Measurements from ENCODE around the gene USP15. TPM values are rescaled to one million over a fixed set of nuclear protein-coding genes. Genes with fewer than 3 reads are reported as not detected.

The USP15 gene
- total and polyA plus RNA-seq, 2 of the 8 experiments (the other 6 are each of a cell fraction or from before 2014, with no cell fraction given), result 12.7 to 38.6 TPM

DNA sequence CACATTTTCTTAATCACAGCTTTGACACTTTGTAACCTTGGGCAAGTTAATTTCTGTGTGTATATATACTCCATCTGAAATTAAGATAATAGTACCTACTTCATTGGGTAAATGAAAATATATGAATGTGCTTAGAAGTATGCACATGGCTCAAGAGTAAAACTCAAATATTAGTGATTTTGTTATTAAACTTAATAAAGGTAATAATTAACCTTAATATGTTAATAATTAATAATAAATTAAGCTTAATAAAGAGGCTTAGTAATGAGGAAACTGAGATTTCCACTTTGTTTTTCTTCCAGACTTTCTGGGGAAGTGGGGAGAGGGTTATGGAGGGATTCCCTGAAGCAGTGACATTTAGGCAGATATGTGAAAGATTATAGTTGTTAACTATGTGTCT lies 19.8 kb downstream of the USP15 start:
- H2BK20ac ChIP-seq (ENCODE audit: low read length), result no peak overlapping the region
- no peak overlapping the region for H3K9ac ChIP-seq (replicated peaks in 1 of 4; ENCODE audit: extremely low read depth in 1 of 4, low read depth in 3 of 4, low read length in 3 of 4)
- POLR2A ChIA-PET (ENCODE audit: partially characterized antibody), result no interaction called here
- no peak overlapping the region for H3K18ac ChIP-seq (ENCODE audit: extremely low read depth, low read length)
- H3K27ac ChIP-seq (ENCODE audit: low read depth, low read length), result no peak overlapping the region
- no peak overlapping the region for H4K5ac ChIP-seq (ENCODE audit: insufficient read length, low read depth, low read length)
- no peak overlapping the region for H2BK120ac ChIP-seq (replicated peaks; ENCODE audit: low read depth, low read length)
- H3K4ac ChIP-seq (replicated peaks; ENCODE audit: insufficient read length, low read depth, low read length), result no peak overlapping the region
- H4K8ac ChIP-seq (ENCODE audit: extremely low read depth, insufficient read depth, low read length), result no peak overlapping the region
- CTCF ChIA-PET (ENCODE audit: partially characterized antibody), result no interaction called here
- H4K91ac ChIP-seq (replicated peaks; ENCODE audit: insufficient read length, low read length), result no peak overlapping the region
- no peaks in the 10 kb centered on the region for H3K36me3 ChIP-seq (ENCODE audit: control insufficient read depth in 2 of 4, insufficient read depth in 4 of 4, low read length in 3 of 4)
- no peak overlapping the region for H2BK15ac ChIP-seq (ENCODE audit: low read length)
- no peak overlapping the region for H3K23ac ChIP-seq (ENCODE audit: insufficient read length)
- no peak for DNase-seq (ENCODE audit: low read depth in 1 of 2, low spot score in 2 of 2)
- no peaks in the 10 kb centered on the region for H3K27me3 ChIP-seq (replicated peaks in 1 of 4; ENCODE audit: control insufficient read depth in 3 of 4, extremely low read depth in 1 of 4, insufficient read depth in 3 of 4, low read length in 3 of 4)
- no peak overlapping the region for H3K14ac ChIP-seq (ENCODE audit: insufficient read length)
- H3K23me2 ChIP-seq (ENCODE audit: low read depth, low read length), result no peaks in the 10 kb centered on the region
- peaks cover 0 to 46% of the 10 kb centered on the region in 2 experiments; a peak in 2 of 4 replicates for H3K79me2 ChIP-seq (ENCODE audit: control insufficient read depth in 1 of 2, insufficient read depth in 2 of 2, low read length in 2 of 2)
- no peak overlapping the region for H2AK5ac ChIP-seq (ENCODE audit: low read depth, low read length)
- H2BK5ac ChIP-seq (ENCODE audit: low read depth, low read length), result no peak overlapping the region
- no peaks in the 10 kb centered on the region for H3K4me1 ChIP-seq (replicated peaks in 1 of 4; ENCODE audit: control insufficient read depth in 3 of 4, insufficient read depth in 4 of 4, low read length in 3 of 4)
- H3K56ac ChIP-seq (replicated peaks; ENCODE audit: insufficient read length, low read depth, low read length), result no peak overlapping the region
- no peaks in the 10 kb centered on the region for H3K9me3 ChIP-seq (ENCODE audit: insufficient read depth in 2 of 2, low read depth in 1 of 2, low read length in 1 of 2)
- FAIRE-seq, result no peak
- no peak overlapping the region for H2AFZ ChIP-seq (ENCODE audit: low read length)
- H4K20me1 ChIP-seq (replicated peaks in 1 of 2; ENCODE audit: control insufficient read depth in 1 of 2, insufficient read depth in 2 of 2, low read length in 2 of 2), result peaks cover 0 to 4% of the 10 kb centered on the region in 2 experiments
- H3K4me3 ChIP-seq (ENCODE audit: extremely low read depth in 1 of 4, insufficient read depth in 2 of 4, low read depth in 3 of 4, low read length in 4 of 4), result no peak overlapping the region
- no peak overlapping the region for H2BK12ac ChIP-seq (ENCODE audit: low read depth, low read length)
- no peak overlapping the region for H3K4me2 ChIP-seq (ENCODE audit: insufficient read depth in 1 of 2, low read depth in 2 of 2, low read length in 2 of 2)
- peaks cover 3% of the 10 kb centered on the region; the same call in 1 of the 2 replicates for H3K79me1 ChIP-seq (ENCODE audit: low read depth, low read length)
- TF ChIP-seq SP2 (IDR thresholded peaks at IDR 0.05; ENCODE audit: low read length) (no peak), YY1 (IDR thresholded peaks at IDR 0.05; ENCODE audit: low read depth, low read length) (no peak), CEBPB (IDR thresholded peaks at IDR 0.05; ENCODE audit: low read depth, low read length) (no peak), SIN3A (conservative IDR thresholded peaks at IDR 0.05 in 1 of 2, IDR thresholded peaks at IDR 0.05 in 1 of 2; ENCODE audit: low read depth in 1 of 2, low read length in 2 of 2) (no peak), CHD2 (IDR thresholded peaks at IDR 0.05; ENCODE audit: low read length) (no peak), HDAC6 (IDR thresholded peaks at IDR 0.05; ENCODE audit: low read depth, low read length) (no peak), BCL11A (IDR thresholded peaks at IDR 0.05; ENCODE audit: low read depth in 2 of 2, low read length in 2 of 2) (no peak), SIX5 (IDR thresholded peaks at IDR 0.05; ENCODE audit: low read depth, low read length) (no peak), NRF1 (IDR thresholded peaks at IDR 0.05; ENCODE audit: low read depth, low read length) (no peak), CTBP2 (IDR thresholded peaks at IDR 0.05; ENCODE audit: borderline replicate concordance, insufficient read depth, insufficient read length, low read length) (no peak), KDM4A (IDR thresholded peaks at IDR 0.05; ENCODE audit: low read depth, low read length, severe bottlenecking) (no peak), KDM1A (IDR thresholded peaks at IDR 0.05; ENCODE audit: borderline replicate concordance, low read length) (no peak), NANOG (IDR thresholded peaks at IDR 0.05; ENCODE audit: insufficient read depth, low read depth, low read length, poor library complexity, severe bottlenecking) (no peak)
- TF ChIP-seq, protein P1, sequence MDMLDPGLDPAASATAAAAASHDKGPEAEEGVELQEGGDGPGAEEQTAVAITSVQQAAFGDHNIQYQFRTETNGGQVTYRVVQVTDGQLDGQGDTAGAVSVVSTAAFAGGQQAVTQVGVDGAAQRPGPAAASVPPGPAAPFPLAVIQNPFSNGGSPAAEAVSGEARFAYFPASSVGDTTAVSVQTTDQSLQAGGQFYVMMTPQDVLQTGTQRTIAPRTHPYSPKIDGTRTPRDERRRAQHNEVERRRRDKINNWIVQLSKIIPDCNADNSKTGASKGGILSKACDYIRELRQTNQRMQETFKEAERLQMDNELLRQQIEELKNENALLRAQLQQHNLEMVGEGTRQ (IDR thresholded peaks at IDR 0.05; ENCODE audit: low read length), result no peak

All from H1 (cell line).